ENCODE results near the gene MRLN.
"Not testable (repeated sequence)": the region's sequence is repeated elsewhere in the genome, so short reads cannot be mapped to it uniquely, and the experiment has no call there.

Gene MRLN

GRCh38 chr10:59741048-59741447 is 12.2 kb downstream of the MRLN start:
- Mint-ChIP-seq H3K27me3 (peaks cover 35% of the 10 kb centered on the region), H3K4me3 (no peak overlapping the region), H3K9me3 (no peaks in the 10 kb centered on the region), H3K36me3 (ENCODE audit: insufficient read depth) (peaks cover 4% of the 10 kb centered on the region), H3K4me1 (no peaks in the 10 kb centered on the region), H3K27ac (ENCODE audit: low read depth) (no peak overlapping the region)
- ATAC-seq (replicated peaks; ENCODE audit: extremely low read depth, poor library complexity, severe bottlenecking) (no peak), DNase-seq (ENCODE audit: low spot score in 2 of 2) (no peak)

- Mint-ChIP-seq H3K4me3 (no peak overlapping the region), H3K4me1 (peaks cover 12% of the 10 kb centered on the region), H3K9me3 (no peaks in the 10 kb centered on the region), H3K36me3 (ENCODE audit: insufficient read depth) (peaks cover 4% of the 10 kb centered on the region), H3K27me3 (peaks cover 48% of the 10 kb centered on the region), H3K27ac (ENCODE audit: low read depth) (no peak overlapping the region)
- ATAC-seq (replicated peaks; ENCODE audit: extremely low read depth, poor library complexity, severe bottlenecking) (no peak), DNase-seq (ENCODE audit: low spot score in 2 of 2) (no peak)
Measured at GRCh38 chr10:59736749-59737148, 16.5 kb downstream of the MRLN start.

- peaks cover 2% of the 10 kb centered on the region for H3K36me3 Mint-ChIP-seq (ENCODE audit: insufficient read depth)
- DNase-seq (ENCODE audit: low spot score in 2 of 2) (no peak), ATAC-seq (replicated peaks; ENCODE audit: extremely low read depth, poor library complexity, severe bottlenecking) (no peak)
- no peak overlapping the region for H3K27ac Mint-ChIP-seq (ENCODE audit: low read depth)
- peaks cover 12% of the 10 kb centered on the region for H3K4me1 Mint-ChIP-seq
- H3K9me3 Mint-ChIP-seq = no peaks in the 10 kb centered on the region
- H3K27me3 Mint-ChIP-seq = peaks cover 44% of the 10 kb centered on the region
- H3K4me3 Mint-ChIP-seq = no peak overlapping the region
Measured at GRCh38 chr10:59735296-59735695, 18.0 kb downstream of the MRLN start.

GRCh38 chr10:59734014-59734462 is 19.2 kb downstream of the MRLN start:
- Mint-ChIP-seq H3K4me3 (no peak overlapping the region), H3K36me3 (ENCODE audit: insufficient read depth) (peaks cover 2% of the 10 kb centered on the region), H3K27ac (ENCODE audit: low read depth) (no peak overlapping the region), H3K27me3 (peaks cover 44% of the 10 kb centered on the region), H3K4me1 (peaks cover 12% of the 10 kb centered on the region), H3K9me3 (no peaks in the 10 kb centered on the region)
- no peak for ATAC-seq (replicated peaks; ENCODE audit: extremely low read depth, poor library complexity, severe bottlenecking)
- DNase-seq (ENCODE audit: low spot score in 2 of 2) = no peak

GRCh38 chr10:59733321-59734013 is 19.8 kb downstream of the MRLN start:
- H3K4me3 Mint-ChIP-seq; H3K9me3 Mint-ChIP-seq; H3K36me3 Mint-ChIP-seq (ENCODE audit: insufficient read depth); ATAC-seq (replicated peaks; ENCODE audit: extremely low read depth, poor library complexity, severe bottlenecking); DNase-seq (ENCODE audit: low spot score in 2 of 2): not testable (repeated sequence)
- peaks cover 41% of the 10 kb centered on the region for H3K27me3 Mint-ChIP-seq
- H3K27ac Mint-ChIP-seq (ENCODE audit: low read depth) = peak overlapping the region; percentile 33
- H3K4me1 Mint-ChIP-seq = peaks cover 12% of the 10 kb centered on the region

- not testable (repeated sequence) for H3K36me3 Mint-ChIP-seq (ENCODE audit: insufficient read depth); H3K9me3 Mint-ChIP-seq; DNase-seq (ENCODE audit: low spot score in 2 of 2); ATAC-seq (replicated peaks; ENCODE audit: extremely low read depth, poor library complexity, severe bottlenecking); H3K4me3 Mint-ChIP-seq
- Mint-ChIP-seq H3K27me3 (peaks cover 35% of the 10 kb centered on the region), H3K27ac (ENCODE audit: low read depth) (peak overlapping the region; percentile 33), H3K4me1 (peaks cover 12% of the 10 kb centered on the region)
Measured at GRCh38 chr10:59732849-59733248, 20.4 kb downstream of the MRLN start.

GRCh38 chr10:59729167-59729566 is 24.1 kb downstream of the MRLN start:
- not testable (repeated sequence) for H3K27ac Mint-ChIP-seq (ENCODE audit: low read depth); DNase-seq (ENCODE audit: low spot score in 2 of 2); ATAC-seq (replicated peaks; ENCODE audit: extremely low read depth, poor library complexity, severe bottlenecking); H3K36me3 Mint-ChIP-seq (ENCODE audit: insufficient read depth); H3K4me3 Mint-ChIP-seq; H3K9me3 Mint-ChIP-seq
- H3K27me3 Mint-ChIP-seq = peaks cover 28% of the 10 kb centered on the region
- H3K4me1 Mint-ChIP-seq = peaks cover 12% of the 10 kb centered on the region

- H3K4me3 Mint-ChIP-seq = no peak overlapping the region
- H3K36me3 Mint-ChIP-seq (ENCODE audit: insufficient read depth) = peaks cover 2% of the 10 kb centered on the region
- DNase-seq (ENCODE audit: low spot score in 2 of 2) (no peak), ATAC-seq (replicated peaks; ENCODE audit: extremely low read depth, poor library complexity, severe bottlenecking) (no peak)
- peaks cover 23% of the 10 kb centered on the region for H3K27me3 Mint-ChIP-seq
- no peak overlapping the region for H3K27ac Mint-ChIP-seq (ENCODE audit: low read depth)
- H3K4me1 Mint-ChIP-seq = no peaks in the 10 kb centered on the region
- no peaks in the 10 kb centered on the region for H3K9me3 Mint-ChIP-seq
Measured at GRCh38 chr10:59724098-59724938, 28.9 kb downstream of the MRLN start.

- H3K27ac Mint-ChIP-seq (ENCODE audit: low read depth) = no peak overlapping the region
- no peaks in the 10 kb centered on the region for H3K9me3 Mint-ChIP-seq
- ATAC-seq (replicated peaks; ENCODE audit: extremely low read depth, poor library complexity, severe bottlenecking) = no peak
- H3K4me1 Mint-ChIP-seq = no peaks in the 10 kb centered on the region
- no peaks in the 10 kb centered on the region for H3K36me3 Mint-ChIP-seq (ENCODE audit: insufficient read depth)
- H3K4me3 Mint-ChIP-seq = no peak overlapping the region
- H3K27me3 Mint-ChIP-seq = peaks cover 31% of the 10 kb centered on the region
- no peak for DNase-seq (ENCODE audit: low spot score in 2 of 2)
Measured at GRCh38 chr10:59720377-59720776, 32.9 kb downstream of the MRLN start.

GRCh38 chr10:59719374-59719773 is 33.9 kb downstream of the MRLN start:
- H3K36me3 Mint-ChIP-seq (ENCODE audit: insufficient read depth) = no peaks in the 10 kb centered on the region
- DNase-seq (ENCODE audit: low spot score in 2 of 2) = no peak
- no peak overlapping the region for H3K27ac Mint-ChIP-seq (ENCODE audit: low read depth)

GRCh38 chr10:59718257-59718656 is 35.0 kb downstream of the MRLN start:
- no peaks in the 10 kb centered on the region for H3K36me3 Mint-ChIP-seq (ENCODE audit: insufficient read depth)
- no peak overlapping the region for H3K4me3 Mint-ChIP-seq
- peaks cover 39% of the 10 kb centered on the region for H3K27me3 Mint-ChIP-seq
- no peak for DNase-seq (ENCODE audit: low spot score in 2 of 2)
- no peaks in the 10 kb centered on the region for H3K9me3 Mint-ChIP-seq
- H3K27ac Mint-ChIP-seq (ENCODE audit: low read depth) = no peak overlapping the region
- H3K4me1 Mint-ChIP-seq = no peaks in the 10 kb centered on the region
- no peak for ATAC-seq (replicated peaks; ENCODE audit: extremely low read depth, poor library complexity, severe bottlenecking)

More at GRCh38 chr10:59719374-59719773, 33.9 kb downstream of the MRLN start:
- Mint-ChIP-seq H3K9me3 (no peaks in the 10 kb centered on the region), H3K27me3 (peaks cover 39% of the 10 kb centered on the region), H3K4me3 (no peak overlapping the region), H3K4me1 (no peaks in the 10 kb centered on the region)
- no peak for ATAC-seq (replicated peaks; ENCODE audit: extremely low read depth, poor library complexity, severe bottlenecking)

GRCh38 chr10:59713196-59713821 is 39.9 kb downstream of the MRLN start:
- H3K27me3 Mint-ChIP-seq = peaks cover 62% of the 10 kb centered on the region
- no peak overlapping the region for H3K4me3 Mint-ChIP-seq
- no peaks in the 10 kb centered on the region for H3K4me1 Mint-ChIP-seq
- no peak overlapping the region for H3K27ac Mint-ChIP-seq (ENCODE audit: low read depth)
- DNase-seq (ENCODE audit: low spot score in 2 of 2) (no peak), ATAC-seq (replicated peaks; ENCODE audit: extremely low read depth, poor library complexity, severe bottlenecking) (no peak)
- no peaks in the 10 kb centered on the region for H3K9me3 Mint-ChIP-seq
- no peaks in the 10 kb centered on the region for H3K36me3 Mint-ChIP-seq (ENCODE audit: insufficient read depth)
